Psoas muscle (tissue), 8 donors: ENCODE results near the gene CNN2. TPM values are rescaled to one million over a fixed set of nuclear protein-coding genes. Genes with fewer than 3 reads are reported as not detected.

ENCODE experiments used
- ATAC-seq, 4 donors: fragments of 200-7000 bp; cut with Tn5 transposase; one replicate each; pipeline ENCODE4 v1.9.1; 2020; ENCODE audit warnings: moderate library complexity in 3 of 4, mild to moderate bottlenecking in 2 of 4
- DNase-seq, 2 donors: peaks; one replicate each; pipeline ENCODE4 v3.0.0-alpha.2; 2020
- H3K27ac ChIP-seq: fragments of 200-600 bp; one replicate; pipeline ENCODE4 v1.8.0; 2022
- H3K27me3 ChIP-seq, 3 donors: fragments of 200-600 bp in 1 of 3; one replicate each; pipeline versions ENCODE4 v1.6.1 to v1.8.0; 2013 to 2022; ENCODE audit warnings: low read length in 2 of 3, mild to moderate bottlenecking in 2 of 3, moderate library complexity in 1 of 3; ENCODE audit not compliant: insufficient read depth in 3 of 3
- H3K36me3 ChIP-seq, 2 donors: fragments of 200-600 bp in 1 of 2; one replicate each; pipeline versions ENCODE4 v1.6.1 to v1.8.0; 2013 to 2022; ENCODE audit warnings: low read depth in 1 of 2, mild to moderate bottlenecking in 1 of 2, moderate library complexity in 1 of 2; ENCODE audit not compliant: insufficient read depth in 1 of 2
- H3K4me1 ChIP-seq: fragments of 200-600 bp; one replicate; pipeline ENCODE4 v1.8.0; 2022
- H3K4me3 ChIP-seq: fragments of 200-600 bp; one replicate; pipeline ENCODE4 v1.8.0; 2022; ENCODE audit warnings: mild to moderate bottlenecking
- H3K9me3 ChIP-seq: fragments of 200-600 bp; one replicate; pipeline ENCODE4 v1.8.0; 2022
- WGBS, 3 donors: extraction: QIAGEN DNeasy Blood & Tissue Kit; methylation state at CpG; one replicate each; pipeline versions ENCODE4 v1.1.6 to v1.1.7; 2013; 5-methylcytosine and 5-hydroxymethylcytosine counted together
- intact Hi-C, 2 donors: fragments of 100-400 bp; cut with DNase I; formaldehyde crosslinking; loops; one replicate each; pipeline versions ENCODE4 v1.11.0 to v1.14.2; 2022
- polyA plus RNA-seq, 3 donors: library from polyadenylated mRNA; stranded (reverse); fragments of 200-250 nt; gene quantifications; one replicate each; pipeline ENCODE4 v1.2.3, GENCODE V29; 2013
- total RNA-seq, 4 donors: library from RNA; stranded (reverse); fragmentation: NEBNext Ultra II Directional in 2 of 4; extraction: Animal tissue kit (Norgen Biotek cat#: 25700) in 2 of 4; gene quantifications; one replicate each; pipeline versions ENCODE4 v1.2.1 to v1.2.4, GENCODE V29; 2021 to 2023
- TF ChIP-seq, protein P1 (sequence below): fragments of 200-600 bp; IDR thresholded peaks from one replicate; pipeline ENCODE4 v1.8.0; 2022; ENCODE audit warnings: antibody characterized with exemption
- donor health status: healthy with polysubstance abuse.
- donor health status: DM: no; HTN: no; CAD: no; lungs with moderate emphysema.
- donor health status: Bipolar disorder and iron deficiency.
- donor health status: healthy.
- donor health status: DM: yes; HTN: yes; CAD: no.
- donor health status: DM: no; HTN: no; CAD: no.
- donor health status: DM: no; HTN: no; CAD: no.
- donor health status: DM: yes; HTN: yes; CAD: no.

CNN2 gene
- total and polyA plus RNA-seq, 7 donors: 1.7 to 9.5 (median 6.3) TPM

DNA sequence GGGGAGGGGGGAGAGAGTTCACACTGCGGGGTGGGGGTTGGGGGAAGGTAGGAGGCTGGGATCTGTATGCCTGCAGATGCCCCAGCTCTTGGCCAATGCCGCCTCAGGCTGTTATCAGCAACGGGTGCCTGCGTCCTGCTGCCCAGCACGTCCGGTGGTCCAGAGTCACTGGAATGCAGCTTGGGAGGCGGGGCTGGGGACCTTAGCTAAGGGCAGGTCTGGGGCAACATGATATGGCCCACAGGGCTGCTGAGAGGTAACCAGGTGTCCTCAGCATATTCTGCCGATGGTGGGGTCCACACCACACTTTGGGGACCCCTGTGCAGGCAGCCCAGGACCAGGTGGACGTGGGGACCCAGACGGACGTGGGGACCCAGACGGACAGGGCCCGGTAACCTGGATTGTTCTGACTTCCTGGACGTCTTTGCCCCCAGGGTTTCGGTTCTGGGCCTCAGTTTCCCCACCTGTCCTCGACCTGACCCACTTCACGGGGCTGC is 39.9 kb downstream of the CNN2 start:
- H3K27ac ChIP-seq: no peak overlapping the region
- 41 to 48% (median 46%) methylated on average over 15 to 17 of the region's 17 CpGs for WGBS, 3 donors
- H3K4me1 ChIP-seq: peaks cover 20% of the 10 kb centered on the region

DNA sequence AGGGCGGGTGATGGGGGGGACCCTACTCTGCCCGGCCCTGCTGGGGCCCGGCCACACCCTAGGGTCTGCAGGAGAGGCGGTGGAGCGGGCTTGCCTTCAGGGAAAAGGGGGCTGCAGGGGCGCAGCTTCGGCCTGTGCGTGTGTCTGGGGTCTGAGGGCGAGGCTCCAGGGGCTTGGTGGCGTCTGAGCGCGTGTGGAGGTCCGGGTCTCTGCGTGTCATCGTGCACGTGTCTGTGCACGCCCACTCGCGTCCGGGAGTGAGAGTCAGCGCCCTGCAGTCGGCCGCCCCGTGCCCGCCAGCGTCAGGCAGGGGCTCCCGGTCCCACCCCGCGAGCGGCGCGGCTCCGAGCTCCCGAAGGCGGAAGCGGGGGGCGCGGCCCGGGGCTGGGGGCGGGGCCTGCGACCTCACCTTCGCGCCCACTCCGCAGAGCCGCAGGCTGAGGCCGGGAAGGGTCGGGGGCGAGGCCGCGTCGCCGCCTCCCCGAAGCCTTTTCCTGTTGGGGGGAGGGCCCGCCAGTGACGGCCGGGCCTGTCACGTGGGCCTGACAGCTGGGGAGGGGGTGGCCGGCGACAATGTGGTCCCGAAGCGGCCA is 40.4 kb downstream of the CNN2 start, which contains the start of gene ARHGAP45:
ARHGAP45 (plus strand) TSS at position 420 of the 593 bp plus-strand sequence. CDS start 239 bp downstream, outside the sequence.
- intact Hi-C loops: no loop called here
- H3K9me3 ChIP-seq: no peaks in the 10 kb centered on the region
- H3K27ac ChIP-seq: no peak within 1 kb of the TSS
- peaks cover 23% of the 10 kb centered on the region for H3K4me1 ChIP-seq
- DNase-seq (peak; percentile 43 to 69), ATAC-seq (no peak)
- H3K36me3 ChIP-seq: no peaks in the 10 kb centered on the region
- H3K27me3 ChIP-seq: peaks cover 0 to 71% (median 35%) of the 10 kb centered on the region in 3 donors
- TF ChIP-seq, protein P1, sequence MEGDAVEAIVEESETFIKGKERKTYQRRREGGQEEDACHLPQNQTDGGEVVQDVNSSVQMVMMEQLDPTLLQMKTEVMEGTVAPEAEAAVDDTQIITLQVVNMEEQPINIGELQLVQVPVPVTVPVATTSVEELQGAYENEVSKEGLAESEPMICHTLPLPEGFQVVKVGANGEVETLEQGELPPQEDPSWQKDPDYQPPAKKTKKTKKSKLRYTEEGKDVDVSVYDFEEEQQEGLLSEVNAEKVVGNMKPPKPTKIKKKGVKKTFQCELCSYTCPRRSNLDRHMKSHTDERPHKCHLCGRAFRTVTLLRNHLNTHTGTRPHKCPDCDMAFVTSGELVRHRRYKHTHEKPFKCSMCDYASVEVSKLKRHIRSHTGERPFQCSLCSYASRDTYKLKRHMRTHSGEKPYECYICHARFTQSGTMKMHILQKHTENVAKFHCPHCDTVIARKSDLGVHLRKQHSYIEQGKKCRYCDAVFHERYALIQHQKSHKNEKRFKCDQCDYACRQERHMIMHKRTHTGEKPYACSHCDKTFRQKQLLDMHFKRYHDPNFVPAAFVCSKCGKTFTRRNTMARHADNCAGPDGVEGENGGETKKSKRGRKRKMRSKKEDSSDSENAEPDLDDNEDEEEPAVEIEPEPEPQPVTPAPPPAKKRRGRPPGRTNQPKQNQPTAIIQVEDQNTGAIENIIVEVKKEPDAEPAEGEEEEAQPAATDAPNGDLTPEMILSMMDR: no peak
- WGBS, 3 donors: 4 to 6% (median 4%) methylated on average over 48 to 61 of the region's 61 CpGs
- H3K4me3 ChIP-seq: peak within 1 kb of the TSS; percentile 53

More for the DNA sequence above, 39.9 kb downstream of the CNN2 start:
- intact Hi-C loops: no loop called here
- TF ChIP-seq, protein P1: no peak
- H3K27me3 ChIP-seq: peaks cover 0 to 66% (median 35%) of the 10 kb centered on the region in 3 donors
- H3K36me3 ChIP-seq: no peaks in the 10 kb centered on the region
- DNase-seq (no peak), ATAC-seq (no peak)
- no peaks in the 10 kb centered on the region for H3K9me3 ChIP-seq
- peak overlapping the region; percentile 53 for H3K4me3 ChIP-seq

DNA sequence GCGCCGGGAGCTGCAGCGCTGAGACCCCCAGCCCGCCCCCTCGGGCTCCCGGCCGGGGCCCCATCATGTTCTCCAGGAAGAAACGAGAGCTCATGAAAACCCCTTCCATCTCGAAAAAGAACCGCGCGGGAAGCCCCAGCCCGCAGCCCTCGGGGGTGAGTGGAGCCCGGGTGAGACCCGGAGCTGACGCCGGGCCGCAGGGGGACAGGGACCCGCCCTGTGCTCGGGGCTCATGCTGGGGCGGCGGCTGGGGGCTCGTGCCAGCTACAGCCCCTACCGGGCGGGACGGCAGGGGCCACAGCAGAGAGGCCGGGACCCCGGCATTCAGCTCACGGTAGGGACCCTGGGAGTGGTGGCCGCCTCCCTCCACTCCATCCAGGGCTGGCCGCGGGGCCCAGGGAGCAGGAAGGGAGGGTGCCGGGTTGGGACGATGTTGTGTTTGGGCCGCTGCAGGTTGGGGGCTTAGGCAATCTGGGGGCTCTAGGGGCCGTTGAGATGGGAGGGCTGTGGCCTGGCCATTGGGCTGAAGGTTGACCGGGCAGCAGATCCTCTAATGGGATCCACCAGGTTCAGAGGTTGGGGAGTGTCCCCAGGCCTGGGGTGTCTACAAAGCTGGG is 41.0 kb downstream of the CNN2 start:
- DNase-seq: peak in 1 of 2 donors; percentile 20
- H3K27me3 ChIP-seq: peaks cover 0 to 77% (median 36%) of the 10 kb centered on the region in 3 donors
- TF ChIP-seq, protein P1: no peak
- H3K9me3 ChIP-seq: no peaks in the 10 kb centered on the region
- peaks cover 23% of the 10 kb centered on the region for H3K4me1 ChIP-seq
- intact Hi-C loops: no loop called here
- 4 to 6% (median 5%) methylated on average over 28 to 38 of the region's 38 CpGs for WGBS, 3 donors
- H3K27ac ChIP-seq: no peak overlapping the region
- H3K36me3 ChIP-seq: no peaks in the 10 kb centered on the region
- no peak for ATAC-seq
- H3K4me3 ChIP-seq: peak overlapping the region; percentile 53

DNA sequence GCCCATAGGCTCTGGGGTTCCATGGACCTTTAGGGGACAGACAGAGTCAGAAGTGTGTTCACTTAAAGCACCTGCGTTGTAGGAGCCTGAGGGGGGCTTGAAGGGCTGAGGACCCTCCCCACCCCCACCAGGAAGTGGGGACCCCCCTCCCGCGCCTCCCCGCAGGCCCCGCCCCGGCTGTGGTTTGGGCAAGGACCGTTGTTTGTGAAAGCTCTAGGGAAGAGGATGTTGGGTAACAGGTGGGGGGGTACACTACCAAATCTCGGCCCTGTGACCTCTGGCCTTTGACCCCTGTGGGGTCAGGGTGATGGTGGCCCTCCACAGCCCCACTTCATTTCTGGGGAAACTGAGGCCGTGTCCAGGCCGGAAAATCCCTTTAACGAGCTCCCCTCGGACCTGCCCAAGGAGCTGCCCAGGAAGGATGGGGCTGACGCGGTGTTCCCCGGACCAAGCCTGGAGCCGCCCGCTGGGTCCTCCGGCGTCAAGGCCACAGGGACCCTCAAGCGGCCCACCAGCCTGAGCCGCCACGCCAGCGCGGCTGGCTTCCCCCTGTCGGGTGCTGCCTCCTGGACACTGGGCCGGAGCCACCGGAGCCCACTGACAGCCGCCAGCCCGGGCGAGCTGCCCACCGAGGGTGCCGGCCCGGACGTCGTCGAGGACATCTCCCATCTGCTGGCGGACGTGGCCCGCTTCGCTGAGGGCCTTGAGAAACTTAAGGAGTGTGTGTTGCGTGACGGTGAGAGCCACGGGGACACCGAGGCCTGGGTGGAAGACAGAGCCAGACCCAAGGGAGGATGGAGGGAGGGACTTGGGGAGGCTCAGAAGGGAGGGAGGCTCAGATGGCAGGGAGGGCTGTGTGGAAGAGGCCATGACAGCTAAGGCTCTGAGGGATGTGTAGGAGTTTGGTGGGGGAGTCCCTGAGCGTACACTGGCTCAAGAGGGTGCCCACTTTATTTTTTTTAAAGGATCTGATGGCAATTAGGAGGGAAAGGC is 41.9 kb downstream of the CNN2 start:
- 65 to 67% (median 65%) methylated on average over 42 to 45 of the region's 45 CpGs for WGBS, 3 donors
- Histone ChIP-seq H3K27ac (no peak overlapping the region), H3K27me3 (peaks cover 0 to 79% (median 39%) of the 10 kb centered on the region in 3 donors), H3K4me1 (peaks cover 23% of the 10 kb centered on the region), H3K4me3 (peak overlapping the region; percentile 53), H3K9me3 (no peaks in the 10 kb centered on the region), H3K36me3 (no peaks in the 10 kb centered on the region)
- DNase-seq (peak; percentile 42 to 56), ATAC-seq (no peak)
- TF ChIP-seq, protein P1: no peak
- intact Hi-C loops: no loop called here
